Measurements from ENCODE around the gene CAMK2B. TPM values are rescaled to one million over a fixed set of nuclear protein-coding genes. Genes with fewer than 3 reads are reported as not detected.
A peak's percentile ranks its signal among the peaks of the same experiment; 100 is the strongest.

CAMK2B gene
- total RNA-seq, 1 donor from 2014 or later: 0.09 TPM

DNA sequence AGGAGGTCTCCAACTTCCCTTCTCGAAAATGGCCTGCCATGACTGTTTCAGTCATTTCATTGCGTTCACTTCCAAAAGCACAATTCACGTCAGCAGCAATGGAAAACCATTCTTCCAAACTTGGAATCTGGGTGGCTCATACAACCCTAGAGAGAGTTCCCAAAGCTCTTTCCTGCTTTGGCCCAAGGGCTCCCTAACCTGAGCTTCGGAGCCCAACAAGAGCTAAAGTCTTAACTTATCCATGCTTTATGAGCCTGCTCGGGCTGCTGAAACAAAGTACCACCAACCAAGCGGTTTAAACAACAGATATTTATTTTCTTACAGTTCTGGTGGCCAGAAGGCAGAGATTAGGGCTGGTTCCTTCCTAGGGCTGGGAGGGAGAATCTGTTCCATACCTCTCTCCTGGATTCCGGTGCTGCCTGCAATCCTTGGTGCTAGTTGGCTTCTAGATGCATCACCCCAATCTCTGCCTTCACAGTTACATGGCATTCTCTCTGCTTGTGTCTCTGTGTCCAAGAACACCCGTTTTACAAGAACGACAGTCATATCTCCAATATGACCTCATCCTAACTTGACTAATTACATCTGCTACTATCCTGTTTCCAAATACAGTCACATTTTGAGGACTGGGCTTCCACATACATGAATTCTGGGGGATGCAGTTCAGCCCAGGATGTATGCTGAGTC is 33.5 kb downstream of the CAMK2B start:
- H3K4me2 ChIP-seq: no peak overlapping the region
- DNase-seq (ENCODE audit: low spot score): peak; percentile 1
- no peaks in the 10 kb centered on the region for H3K79me2 ChIP-seq (ENCODE audit: low read depth)
- H3K4me3 ChIP-seq: no peak overlapping the region
- Mint-ChIP-seq H3K36me3 (no peaks in the 10 kb centered on the region), H3K27me3 (ENCODE audit: insufficient read depth, low read depth) (peaks cover 10% of the 10 kb centered on the region), H3K4me3 (no peak overlapping the region), H3K27ac (no peak overlapping the region), H3K4me1 (peaks cover 17% of the 10 kb centered on the region), H3K9me3 (no peaks in the 10 kb centered on the region)
- no peak overlapping the region for H3K9ac ChIP-seq
- no peaks in the 10 kb centered on the region for H3K9me3 ChIP-seq (ENCODE audit: low read depth)
- TF ChIP-seq CTCF (IDR thresholded peaks at IDR 0.05) (no peak), EZH2phosphoT487 (IDR thresholded peaks at IDR 0.05) (no peak)
- H3F3A ChIP-seq (ENCODE audit: low read depth): no peaks in the 10 kb centered on the region
- no peak overlapping the region for H3K27ac ChIP-seq
- H3K36me3 ChIP-seq: no peaks in the 10 kb centered on the region
- H4K20me1 ChIP-seq (ENCODE audit: low read depth): no peaks in the 10 kb centered on the region
- no peak overlapping the region for H2AFZ ChIP-seq (replicated peaks)
- peaks cover 6% of the 10 kb centered on the region for H3K4me1 ChIP-seq
- H3K27me3 ChIP-seq: peaks cover 52% of the 10 kb centered on the region

DNA sequence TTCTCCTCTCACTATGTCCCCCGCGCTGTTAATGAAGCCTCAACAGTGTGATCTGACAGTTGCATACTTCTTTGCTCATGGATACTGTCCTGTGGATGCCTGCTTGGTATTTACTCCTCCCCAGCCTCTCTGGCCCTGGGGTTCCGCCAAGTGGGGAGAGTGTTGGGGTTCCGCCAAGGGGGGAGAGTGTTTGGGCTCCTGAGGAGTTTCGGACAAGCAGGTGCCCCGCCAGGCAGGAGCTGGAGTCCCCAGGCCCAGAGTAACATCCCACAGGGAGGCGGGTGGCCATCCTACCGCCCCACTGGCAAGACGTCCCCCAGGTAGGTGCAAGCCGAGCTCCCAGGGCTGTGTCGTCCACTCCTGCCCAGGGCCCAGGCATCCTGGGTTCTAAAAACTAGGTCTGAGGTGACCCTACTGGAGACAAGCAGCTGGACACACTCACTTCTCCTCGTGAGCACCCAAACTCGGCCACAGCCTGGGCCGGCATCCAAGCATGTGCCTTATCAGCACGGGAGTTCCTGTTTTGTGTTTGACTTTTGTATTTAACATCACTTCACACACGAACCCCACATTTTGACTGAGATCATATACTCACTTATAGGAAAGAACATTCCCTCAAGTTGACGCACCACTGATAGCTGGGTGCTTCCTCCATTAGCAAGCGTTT is 34.2 kb downstream of the CAMK2B start:
- no peaks in the 10 kb centered on the region for H3K36me3 ChIP-seq
- H3K27ac Mint-ChIP-seq: no peak overlapping the region
- H3K4me1 Mint-ChIP-seq: peaks cover 17% of the 10 kb centered on the region
- peaks cover 10% of the 10 kb centered on the region for H3K27me3 Mint-ChIP-seq (ENCODE audit: insufficient read depth, low read depth)
- no peaks in the 10 kb centered on the region for H4K20me1 ChIP-seq (ENCODE audit: low read depth)
- H3K4me2 ChIP-seq: no peak overlapping the region
- no peaks in the 10 kb centered on the region for H3K9me3 Mint-ChIP-seq
- H3F3A ChIP-seq (ENCODE audit: low read depth): no peaks in the 10 kb centered on the region
- TF ChIP-seq CTCF (IDR thresholded peaks at IDR 0.05) (no peak), EZH2phosphoT487 (IDR thresholded peaks at IDR 0.05) (no peak), EZH2 (IDR thresholded peaks at IDR 0.05) (no peak)
- DNase-seq (ENCODE audit: low spot score): no peak
- no peak overlapping the region for H3K4me3 ChIP-seq
- H3K9me3 ChIP-seq (ENCODE audit: low read depth): no peaks in the 10 kb centered on the region
- no peak overlapping the region for H3K9ac ChIP-seq
- peaks cover 45% of the 10 kb centered on the region for H3K27me3 ChIP-seq
- no peak overlapping the region for H3K27ac ChIP-seq
- no peaks in the 10 kb centered on the region for H3K79me2 ChIP-seq (ENCODE audit: low read depth)
- no peak overlapping the region for H2AFZ ChIP-seq (replicated peaks)
- no peaks in the 10 kb centered on the region for H3K36me3 Mint-ChIP-seq
- H3K4me1 ChIP-seq: peaks cover 6% of the 10 kb centered on the region
- H3K4me3 Mint-ChIP-seq: no peak overlapping the region

- no peak overlapping the region for H3K27ac Mint-ChIP-seq
- Histone ChIP-seq H2AFZ (replicated peaks) (no peak overlapping the region), H3K9me3 (ENCODE audit: low read depth) (no peaks in the 10 kb centered on the region), H3K27ac (no peak overlapping the region), H3K4me3 (no peak overlapping the region), H3K4me1 (peaks cover 6% of the 10 kb centered on the region), H3K79me2 (ENCODE audit: low read depth) (no peaks in the 10 kb centered on the region), H4K20me1 (ENCODE audit: low read depth) (no peaks in the 10 kb centered on the region), H3K4me2 (no peak overlapping the region), H3K9ac (no peak overlapping the region), H3K36me3 (no peaks in the 10 kb centered on the region), H3F3A (ENCODE audit: low read depth) (no peaks in the 10 kb centered on the region), H3K27me3 (peaks cover 36% of the 10 kb centered on the region)
- H3K4me3 Mint-ChIP-seq: no peak overlapping the region
- H3K9me3 Mint-ChIP-seq: no peaks in the 10 kb centered on the region
- TF ChIP-seq CTCF (IDR thresholded peaks at IDR 0.05): no peak
- no peak for TF ChIP-seq EZH2phosphoT487 (IDR thresholded peaks at IDR 0.05)
- no peak for TF ChIP-seq EZH2 (IDR thresholded peaks at IDR 0.05)
- no peak for DNase-seq (ENCODE audit: low spot score)
- H3K27me3 Mint-ChIP-seq (ENCODE audit: insufficient read depth, low read depth): peaks cover 10% of the 10 kb centered on the region
- no peaks in the 10 kb centered on the region for H3K36me3 Mint-ChIP-seq
- H3K4me1 Mint-ChIP-seq: peaks cover 17% of the 10 kb centered on the region
Observed at GRCh38 chr7:44290252-44290620, 35.2 kb downstream of the CAMK2B start.
